H9 (cell line): Measurements from ENCODE around the gene GSKIP. TPM values are rescaled to one million over a fixed set of nuclear protein-coding genes. Genes with fewer than 3 reads are reported as not detected.

ENCODE experiments used
- DNase-seq: peaks from one replicate; pipeline ENCODE4 v3.0.0-alpha.2; 2017
- H2AFZ ChIP-seq: one replicate; pipeline ENCODE4 v1.6.1; 2013; ENCODE audit warnings: mild to moderate bottlenecking, low read length, control low read depth, moderate library complexity
- H2AK5ac ChIP-seq: 2 replicates; pipeline ENCODE4 v1.6.1; 2013; ENCODE audit warnings: low read length, control low read depth, mixed read lengths; ENCODE audit not compliant: insufficient read length
- H2BK120ac ChIP-seq: one replicate; pipeline ENCODE4 v1.6.1; 2013; ENCODE audit warnings: low read depth, mild to moderate bottlenecking, low read length, control low read depth, inconsistent platforms; ENCODE audit not compliant: poor library complexity, severe bottlenecking
- H2BK12ac ChIP-seq: 2 replicates; pipeline ENCODE4 v1.6.1; 2013; ENCODE audit warnings: low read length, control low read depth, mixed read lengths, low read depth; ENCODE audit not compliant: insufficient read length
- H2BK15ac ChIP-seq: 2 replicates; pipeline ENCODE4 v1.6.1; 2013; ENCODE audit warnings: low read depth, low read length, control low read depth
- H2BK20ac ChIP-seq: one replicate; pipeline ENCODE4 v1.6.1; 2013; ENCODE audit warnings: low read depth, mild to moderate bottlenecking, low read length, control low read depth, inconsistent platforms; ENCODE audit not compliant: poor library complexity, severe bottlenecking
- H2BK5ac ChIP-seq: 2 replicates; pipeline ENCODE4 v1.6.1; 2013; ENCODE audit warnings: low read length, control low read depth, mixed read lengths; ENCODE audit not compliant: insufficient read length
- H3K14ac ChIP-seq: 2 replicates; pipeline ENCODE4 v1.6.1; 2013; ENCODE audit warnings: low read length, control low read depth; ENCODE audit not compliant: insufficient read depth
- H3K18ac ChIP-seq: 2 replicates; pipeline ENCODE4 v1.6.1; 2013; ENCODE audit warnings: low read depth, mild to moderate bottlenecking, mixed read lengths, low read length, control low read depth; ENCODE audit not compliant: insufficient read length
- H3K23ac ChIP-seq: 2 replicates; pipeline ENCODE4 v1.6.1; 2013; ENCODE audit warnings: low read length, control low read depth, mixed read lengths, low read depth; ENCODE audit not compliant: insufficient read length
- H3K23me2 ChIP-seq: 2 replicates; pipeline ENCODE4 v1.6.1; 2013; ENCODE audit warnings: low read depth, mild to moderate bottlenecking, mixed read lengths, low read length, control low read depth; ENCODE audit not compliant: insufficient read length, poor library complexity, severe bottlenecking
- H3K27ac ChIP-seq: 2 replicates; pipeline ENCODE4 v1.5.1; 2013; ENCODE audit warnings: low read length, control low read depth, mixed read lengths, low read depth; ENCODE audit not compliant: insufficient read length
- H3K27me3 ChIP-seq: 2 replicates; pipeline ENCODE4 v1.6.1; 2013; ENCODE audit warnings: low read length, control low read depth, inconsistent platforms; ENCODE audit not compliant: insufficient read depth
- H3K4ac ChIP-seq: 2 replicates; pipeline ENCODE4 v1.6.1; 2013; ENCODE audit warnings: low read depth, mild to moderate bottlenecking, control low read depth, inconsistent platforms, low read length, moderate library complexity
- H3K4me1 ChIP-seq: 2 replicates; pipeline ENCODE4 v1.6.1; 2013; ENCODE audit warnings: low read length, control low read depth, inconsistent platforms; ENCODE audit not compliant: insufficient read depth
- H3K4me2 ChIP-seq: 2 replicates; pipeline ENCODE4 v1.6.1; 2013; ENCODE audit warnings: low read length, control low read depth, mixed read lengths; ENCODE audit not compliant: insufficient read length, insufficient read depth
- H3K56ac ChIP-seq: 2 replicates; pipeline ENCODE4 v1.6.1; 2013; ENCODE audit warnings: low read depth, mild to moderate bottlenecking, mixed read lengths, low read length, control low read depth; ENCODE audit not compliant: insufficient read length
- H3K79me1 ChIP-seq: 2 replicates; pipeline ENCODE4 v1.6.1; 2013; ENCODE audit warnings: low read depth, mild to moderate bottlenecking, moderate library complexity, low read length, control low read depth, inconsistent platforms; ENCODE audit not compliant: insufficient read depth, poor library complexity, severe bottlenecking
- H3K79me2 ChIP-seq: 2 replicates; pipeline ENCODE4 v1.6.1; 2013; ENCODE audit warnings: low read length, control low read depth, inconsistent platforms; ENCODE audit not compliant: insufficient read depth
- H3K9ac ChIP-seq: 2 replicates; pipeline ENCODE4 v1.6.1; 2013; ENCODE audit warnings: low read length, control low read depth, mixed read lengths; ENCODE audit not compliant: insufficient read length; ENCODE audit errors: extremely low read depth
- H3K9me3 ChIP-seq: one replicate; pipeline ENCODE4 v1.6.1; 2013; ENCODE audit warnings: low read depth, low read length, inconsistent platforms; ENCODE audit not compliant: control insufficient read depth
- H3T11ph ChIP-seq: one replicate; pipeline ENCODE4 v1.6.1; 2013; ENCODE audit warnings: mild to moderate bottlenecking, low read length, control low read depth, inconsistent platforms
- H4K20me1 ChIP-seq: one replicate; pipeline ENCODE4 v1.6.1; 2013; ENCODE audit not compliant: control insufficient read depth, insufficient read length, insufficient read depth
- H4K5ac ChIP-seq: 2 replicates; pipeline ENCODE4 v1.6.1; 2013; ENCODE audit warnings: low read depth, mild to moderate bottlenecking, mixed read lengths, low read length, control low read depth; ENCODE audit not compliant: insufficient read length
- H4K8ac ChIP-seq: replicated peaks from 2 replicates; pipeline ENCODE4 v1.6.1; 2013; ENCODE audit warnings: low read length, control low read depth, mixed read lengths, low read depth; ENCODE audit not compliant: insufficient read length
- H4K91ac ChIP-seq: 2 replicates; pipeline ENCODE4 v1.6.1; 2013; ENCODE audit warnings: low read depth, mild to moderate bottlenecking, moderate library complexity, mixed read lengths, low read length, control low read depth; ENCODE audit not compliant: insufficient read length
- H3K27ac Mint-ChIP-seq, 3 experiments: 2 replicates in 2 of 3; 3 replicates in 1 of 3; pipeline ENCODE4 v1.8.0; 2020 to 2021; ENCODE audit warnings: mixed read lengths in 3 of 3, mild to moderate bottlenecking in 1 of 3, moderate library complexity in 1 of 3
- H3K27me3 Mint-ChIP-seq: 2 replicates; pipeline ENCODE4 v1.8.0; 2021; ENCODE audit warnings: low read depth, mild to moderate bottlenecking, moderate library complexity, mixed read lengths
- H3K36me3 Mint-ChIP-seq, 3 experiments: 2 replicates in 2 of 3; 3 replicates in 1 of 3; pipeline ENCODE4 v1.8.0; 2020 to 2021; ENCODE audit warnings: low read depth in 3 of 3, mixed read lengths in 3 of 3; ENCODE audit not compliant: insufficient read depth in 1 of 3
- H3K4me1 Mint-ChIP-seq, 2 experiments: 2 replicates each; pipeline ENCODE4 v1.8.0; 2020; ENCODE audit warnings: mixed read lengths in 2 of 2
- H3K4me3 Mint-ChIP-seq, 2 experiments: 2 replicates in 1 of 2; 3 replicates in 1 of 2; pipeline ENCODE4 v1.8.0; 2020 to 2021; ENCODE audit warnings: mild to moderate bottlenecking in 2 of 2, mixed read lengths in 2 of 2, moderate library complexity in 1 of 2
- H3K9me3 Mint-ChIP-seq, 2 experiments: 2 replicates in 1 of 2; 3 replicates in 1 of 2; pipeline ENCODE4 v1.8.0; 2020; ENCODE audit warnings: mild to moderate bottlenecking in 2 of 2, mixed read lengths in 2 of 2, moderate library complexity in 1 of 2
- WGBS: extraction: QIAGEN DNeasy Blood & Tissue Kit; methylation state at CpG from one replicate; pipeline ENCODE4 v1.1.7; 2013; ENCODE audit warnings: missing lambda C conversion rate, low lambda C conversion rate, mixed read lengths; ENCODE audit not compliant: insufficient read length; ENCODE audit errors: extremely low coverage; 5-methylcytosine and 5-hydroxymethylcytosine counted together
- total RNA-seq: library from RNA; stranded (reverse); gene quantifications from 2 replicates; pipeline ENCODE4 v1.2.1, GENCODE V29; 2021
- TF ChIP-seq, protein P1 (sequence below): fragments of 200-600 bp; sonication (generic); conservative IDR thresholded peaks from 3 replicates; pipeline ENCODE4 v1.8.0; 2021; ENCODE audit warnings: antibody characterized with exemption, mild to moderate bottlenecking

The GSKIP gene
- total RNA-seq, 1 experiment from 2014 or later = 28.6 TPM

DNA sequence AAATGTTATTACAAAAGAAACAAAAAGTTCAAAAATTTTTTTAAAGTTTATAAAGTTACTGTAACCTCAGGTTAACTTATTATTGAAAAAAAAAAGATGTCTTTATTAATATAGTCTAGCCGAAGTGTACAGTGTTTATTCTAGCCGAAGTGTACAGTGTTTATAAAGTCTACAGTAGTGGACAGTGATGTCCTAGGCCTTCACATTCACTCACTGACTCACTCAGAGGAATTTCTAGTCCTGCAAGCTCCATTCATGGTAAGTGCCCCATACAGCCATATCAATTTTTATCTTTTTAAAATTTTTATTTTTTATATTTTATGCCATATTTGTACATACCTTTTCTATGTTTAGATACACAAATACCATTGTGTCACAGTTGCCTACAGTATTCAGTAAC is 10.6 kb upstream of the GSKIP start:
- H3K18ac ChIP-seq = no peak overlapping the region
- H2BK20ac ChIP-seq = no peak overlapping the region
- no peak overlapping the region for H3K27ac ChIP-seq
- H4K8ac ChIP-seq = no peak overlapping the region
- peaks cover 20 to 38% of the 10 kb centered on the region in 2 experiments for H3K4me1 Mint-ChIP-seq
- no peaks in the 10 kb centered on the region for H3K27me3 ChIP-seq
- H3K9me3 Mint-ChIP-seq = no peaks in the 10 kb centered on the region
- peaks cover 0 to 7% (median 2%) of the 10 kb centered on the region in 3 experiments; a peak in 4 of 7 replicates for H3K36me3 Mint-ChIP-seq
- H3K27ac Mint-ChIP-seq = no peak overlapping the region
- TF ChIP-seq, protein P1, sequence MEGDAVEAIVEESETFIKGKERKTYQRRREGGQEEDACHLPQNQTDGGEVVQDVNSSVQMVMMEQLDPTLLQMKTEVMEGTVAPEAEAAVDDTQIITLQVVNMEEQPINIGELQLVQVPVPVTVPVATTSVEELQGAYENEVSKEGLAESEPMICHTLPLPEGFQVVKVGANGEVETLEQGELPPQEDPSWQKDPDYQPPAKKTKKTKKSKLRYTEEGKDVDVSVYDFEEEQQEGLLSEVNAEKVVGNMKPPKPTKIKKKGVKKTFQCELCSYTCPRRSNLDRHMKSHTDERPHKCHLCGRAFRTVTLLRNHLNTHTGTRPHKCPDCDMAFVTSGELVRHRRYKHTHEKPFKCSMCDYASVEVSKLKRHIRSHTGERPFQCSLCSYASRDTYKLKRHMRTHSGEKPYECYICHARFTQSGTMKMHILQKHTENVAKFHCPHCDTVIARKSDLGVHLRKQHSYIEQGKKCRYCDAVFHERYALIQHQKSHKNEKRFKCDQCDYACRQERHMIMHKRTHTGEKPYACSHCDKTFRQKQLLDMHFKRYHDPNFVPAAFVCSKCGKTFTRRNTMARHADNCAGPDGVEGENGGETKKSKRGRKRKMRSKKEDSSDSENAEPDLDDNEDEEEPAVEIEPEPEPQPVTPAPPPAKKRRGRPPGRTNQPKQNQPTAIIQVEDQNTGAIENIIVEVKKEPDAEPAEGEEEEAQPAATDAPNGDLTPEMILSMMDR = no peak
- H3K79me2 ChIP-seq = peaks cover 4% of the 10 kb centered on the region; the same call in 1 of the 2 replicates
- H3K9me3 ChIP-seq = no peaks in the 10 kb centered on the region
- H3K56ac ChIP-seq = no peak overlapping the region
- no peak overlapping the region for H2AK5ac ChIP-seq
- H4K5ac ChIP-seq = no peak overlapping the region
- no peak overlapping the region for H2BK12ac ChIP-seq
- DNase-seq = no peak
- no peaks in the 10 kb centered on the region for H4K20me1 ChIP-seq
- H3K23ac ChIP-seq = no peak overlapping the region
- H3K79me1 ChIP-seq = no peaks in the 10 kb centered on the region
- no peak overlapping the region for H3K14ac ChIP-seq
- no peak overlapping the region for H4K91ac ChIP-seq
- H3K4me1 ChIP-seq = peaks cover 7% of the 10 kb centered on the region; the same call in 1 of the 2 replicates
- no peaks in the 10 kb centered on the region for H3K27me3 Mint-ChIP-seq
- no peak overlapping the region for H2BK5ac ChIP-seq
- no peak overlapping the region for H3K9ac ChIP-seq
- no peaks in the 10 kb centered on the region for H3K23me2 ChIP-seq
- H2BK15ac ChIP-seq = no peak overlapping the region
- no CpG with 5 or more reads among the region's 2 CpGs for WGBS
- no peak overlapping the region for H2AFZ ChIP-seq
- H3K4me2 ChIP-seq = no peak overlapping the region
- no peak overlapping the region for H2BK120ac ChIP-seq
- H3K4ac ChIP-seq = no peak overlapping the region
- no peak overlapping the region for H3K4me3 Mint-ChIP-seq
- no peak overlapping the region for H3T11ph ChIP-seq
